Small intestine (tissue), 7 donors: ENCODE results near the gene PREX1. TPM values are rescaled to one million over a fixed set of nuclear protein-coding genes. Genes with fewer than 3 reads are reported as not detected.

Experiments
- DNase-seq, 2 donors: peaks; one replicate each; pipeline versions ENCODE4 v3.0.0 to v3.0.0-alpha.2; 2013
- FAIRE-seq: peaks from 2 replicates; lab custom pipeline; 2012; peaks lifted over from hg19 to GRCh38; lab: Jason Lieb, UNC
- H3K27ac ChIP-seq, 3 donors: one replicate each; pipeline ENCODE4 v1.5.1; 2013; ENCODE audit warnings: low read length in 2 of 3, mild to moderate bottlenecking in 2 of 3, control low read depth in 1 of 3, inconsistent platforms in 1 of 3, low read depth in 1 of 3, moderate library complexity in 1 of 3
- H3K27me3 ChIP-seq, 3 donors: one replicate each; pipeline ENCODE4 v1.6.1; 2013; ENCODE audit warnings: low read length in 3 of 3, inconsistent platforms in 1 of 3; ENCODE audit not compliant: control insufficient read depth in 3 of 3, insufficient read depth in 3 of 3
- H3K36me3 ChIP-seq, 3 donors: one replicate each; pipeline ENCODE4 v1.6.1; 2013; ENCODE audit warnings: low read length in 3 of 3, inconsistent platforms in 1 of 3, low read depth in 1 of 3, mild to moderate bottlenecking in 1 of 3, moderate library complexity in 1 of 3; ENCODE audit not compliant: control insufficient read depth in 3 of 3, insufficient read depth in 2 of 3
- H3K4me1 ChIP-seq, 3 donors: one replicate each; pipeline ENCODE4 v1.6.1; 2013; ENCODE audit warnings: low read length in 2 of 3, inconsistent platforms in 1 of 3, low read depth in 1 of 3, mild to moderate bottlenecking in 1 of 3, moderate library complexity in 1 of 3; ENCODE audit not compliant: control insufficient read depth in 3 of 3, insufficient read depth in 2 of 3
- H3K4me3 ChIP-seq, 3 donors: one replicate each; pipeline ENCODE4 v1.5.1; 2013; ENCODE audit warnings: low read length in 3 of 3, control low read depth in 1 of 3, inconsistent platforms in 1 of 3, low read depth in 1 of 3, mild to moderate bottlenecking in 1 of 3, moderate library complexity in 1 of 3
- H3K9me3 ChIP-seq, 2 donors: one replicate each; pipeline ENCODE4 v1.6.1; 2013; ENCODE audit warnings: low read depth in 1 of 2, low read length in 1 of 2; ENCODE audit not compliant: control insufficient read depth in 2 of 2, insufficient read depth in 1 of 2
- WGBS, 3 donors: extraction: QIAGEN DNeasy Blood & Tissue Kit; methylation state at CpG; one replicate each; pipeline ENCODE4 v1.1.7; 2013; 5-methylcytosine and 5-hydroxymethylcytosine counted together
- polyA plus RNA-seq, 4 donors: library from polyadenylated mRNA; stranded (reverse) in 3 of 4; unstranded in 1 of 4; fragments of 200-250 nt in 3 of 4; fragments of 120-200 nt in 1 of 4; gene quantifications; one replicate each; pipeline versions ENCODE4 v1.2.1 to v1.2.3, GENCODE V29; 2013
- donor health status: healthy with polysubstance abuse.
- donor health status: control.
- donor health status: control.
- donor health status: Bipolar disorder and iron deficiency.
- donor health status: healthy.

Gene PREX1
- polyA plus RNA-seq, 4 donors = 1.8 to 9.9 (median 8.0) TPM

GRCh38 chr20:48619126-48620101, 208.4 kb downstream of the PREX1 start:
- Histone ChIP-seq H3K9me3 (no peaks in the 10 kb centered on the region), H3K4me1 (peaks cover 0 to 16% (median 0%) of the 10 kb centered on the region in 3 donors), H3K27ac (no peak overlapping the region), H3K27me3 (no peaks in the 10 kb centered on the region), H3K4me3 (no peak overlapping the region), H3K36me3 (peaks cover 0 to 2% (median 0%) of the 10 kb centered on the region in 3 donors)
- no peak for FAIRE-seq
- DNase-seq = no peak
- WGBS, 3 donors = 61 to 76% (median 68%) methylated on average over 17 of the region's 17 CpGs

- Histone ChIP-seq H3K27ac (no peak overlapping the region), H3K27me3 (no peaks in the 10 kb centered on the region), H3K9me3 (no peaks in the 10 kb centered on the region), H3K36me3 (peaks cover 0 to 2% (median 0%) of the 10 kb centered on the region in 3 donors), H3K4me1 (peaks cover 0 to 16% (median 0%) of the 10 kb centered on the region in 3 donors), H3K4me3 (no peak overlapping the region)
- 77 to 87% (median 87%) methylated on average over 12 of the region's 12 CpGs for WGBS, 3 donors
- DNase-seq = no peak
- FAIRE-seq = no peak
Measured at GRCh38 chr20:48618631-48619030, 209.2 kb downstream of the PREX1 start.

DNA sequence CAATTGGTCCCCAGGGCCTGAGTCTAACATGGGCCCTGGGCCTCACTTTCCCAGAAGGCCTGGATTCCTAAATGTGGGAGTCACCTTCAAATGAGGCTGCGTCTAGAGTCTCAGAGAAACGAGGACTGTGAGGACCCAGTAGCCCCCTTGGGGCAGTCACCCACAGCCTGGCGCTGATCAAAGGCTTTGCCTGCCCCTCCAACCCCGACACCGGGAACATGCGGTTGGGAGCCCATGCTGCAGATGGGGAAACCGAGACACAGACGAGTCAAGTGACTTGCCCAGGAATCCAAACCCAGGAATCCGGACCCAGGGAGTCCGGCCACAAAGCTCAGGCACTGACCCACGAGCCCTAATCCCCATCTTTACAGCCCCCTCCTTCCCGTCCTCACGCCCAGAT, 209.7 kb downstream of the PREX1 start:
- Histone ChIP-seq H3K27ac (no peak overlapping the region), H3K4me3 (no peak overlapping the region), H3K27me3 (no peaks in the 10 kb centered on the region), H3K4me1 (peaks cover 0 to 16% (median 0%) of the 10 kb centered on the region in 3 donors), H3K9me3 (no peaks in the 10 kb centered on the region), H3K36me3 (peaks cover 0 to 2% (median 0%) of the 10 kb centered on the region in 3 donors)
- DNase-seq (no peak), FAIRE-seq (no peak)
- WGBS, 3 donors = 73 to 92% (median 75%) methylated on average over 13 of the region's 13 CpGs

- DNase-seq (no peak), FAIRE-seq (no peak)
- no peaks in the 10 kb centered on the region for H3K27me3 ChIP-seq
- H3K27ac ChIP-seq = no peak overlapping the region
- 69 to 83% (median 79%) methylated on average over 7 of the region's 7 CpGs for WGBS, 3 donors
- H3K4me3 ChIP-seq = no peak overlapping the region
- H3K4me1 ChIP-seq = peaks cover 0 to 16% (median 0%) of the 10 kb centered on the region in 3 donors
- H3K36me3 ChIP-seq = peaks cover 0 to 2% (median 0%) of the 10 kb centered on the region in 3 donors
- no peaks in the 10 kb centered on the region for H3K9me3 ChIP-seq
Measured at GRCh38 chr20:48617481-48617880, 210.3 kb downstream of the PREX1 start.

GRCh38 chr20:48616481-48616880, 211.3 kb downstream of the PREX1 start:
- Histone ChIP-seq H3K36me3 (peaks cover 0 to under 1% (median 0%) of the 10 kb centered on the region in 3 donors), H3K27me3 (no peaks in the 10 kb centered on the region), H3K9me3 (no peaks in the 10 kb centered on the region), H3K4me1 (peaks cover 0 to 13% (median 0%) of the 10 kb centered on the region in 3 donors), H3K27ac (no peak overlapping the region), H3K4me3 (no peak overlapping the region)
- FAIRE-seq (no peak), DNase-seq (no peak)
- WGBS, 3 donors = 77 to 90% (median 82%) methylated on average over 7 of the region's 7 CpGs

DNA sequence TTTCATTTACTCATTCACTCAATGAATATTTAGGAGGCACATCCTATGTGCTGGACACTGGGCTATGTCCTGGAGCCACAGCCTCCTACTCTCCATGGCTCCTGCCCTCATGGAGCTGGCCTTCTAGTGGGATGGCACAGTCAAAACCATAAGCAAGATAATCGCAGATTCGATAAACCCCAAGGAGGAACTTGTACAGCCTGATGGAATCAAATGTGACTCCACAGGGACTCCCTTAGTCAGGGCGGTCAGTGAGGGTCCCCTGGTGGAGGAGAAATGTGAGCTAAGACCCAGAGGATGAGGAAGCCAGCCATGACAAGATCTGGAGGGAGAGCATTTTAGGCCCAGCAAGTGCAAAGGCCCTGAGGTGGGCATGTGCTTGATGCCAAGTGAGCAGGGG, 211.9 kb downstream of the PREX1 start:
- no peak for DNase-seq
- Histone ChIP-seq H3K27ac (no peak overlapping the region), H3K27me3 (no peaks in the 10 kb centered on the region), H3K9me3 (no peaks in the 10 kb centered on the region), H3K4me1 (peaks cover 0 to 7% (median 0%) of the 10 kb centered on the region in 3 donors), H3K36me3 (no peaks in the 10 kb centered on the region), H3K4me3 (no peak overlapping the region)
- 72 to 95% (median 77%) methylated on average over 3 of the region's 3 CpGs for WGBS, 3 donors
- FAIRE-seq = no peak

DNA sequence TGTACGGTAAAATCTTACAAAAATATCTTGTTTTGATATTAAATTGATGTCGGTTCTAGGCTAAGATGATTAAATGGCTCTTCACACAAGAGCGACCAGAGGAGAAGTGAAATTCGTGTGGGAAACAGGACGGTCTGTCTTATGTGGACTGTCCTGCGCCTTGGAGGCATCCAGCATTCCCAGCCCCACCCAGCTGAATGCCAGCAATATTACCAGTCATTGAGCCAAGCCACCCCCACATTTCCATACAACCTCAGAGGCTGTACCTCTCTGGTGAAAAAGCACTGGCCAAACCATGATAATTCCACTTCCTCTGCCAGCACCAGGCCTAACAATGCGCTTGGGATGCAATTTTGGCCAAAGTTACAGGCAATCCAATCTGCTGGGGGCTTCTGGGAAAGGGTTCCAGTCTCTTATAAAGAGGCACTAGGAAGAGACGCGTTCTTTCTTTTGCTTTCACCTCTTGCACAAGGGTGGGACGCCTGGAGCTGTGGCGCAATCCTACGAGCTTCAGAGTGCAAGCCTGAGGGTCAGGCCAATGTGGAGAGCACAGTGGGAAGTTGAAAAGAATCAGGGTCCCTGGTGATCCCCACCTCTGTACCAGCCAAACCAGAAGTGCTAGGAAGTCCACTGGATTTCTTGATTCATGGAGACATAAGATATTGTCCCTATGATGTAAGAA, 213.1 kb downstream of the PREX1 start:
- no peak for DNase-seq
- Histone ChIP-seq H3K9me3 (no peaks in the 10 kb centered on the region), H3K4me1 (no peaks in the 10 kb centered on the region), H3K27ac (no peak overlapping the region), H3K36me3 (no peaks in the 10 kb centered on the region), H3K4me3 (no peak overlapping the region), H3K27me3 (no peaks in the 10 kb centered on the region)
- WGBS, 3 donors = 77 to 83% (median 80%) methylated on average over 12 of the region's 12 CpGs
- no peak for FAIRE-seq

DNA sequence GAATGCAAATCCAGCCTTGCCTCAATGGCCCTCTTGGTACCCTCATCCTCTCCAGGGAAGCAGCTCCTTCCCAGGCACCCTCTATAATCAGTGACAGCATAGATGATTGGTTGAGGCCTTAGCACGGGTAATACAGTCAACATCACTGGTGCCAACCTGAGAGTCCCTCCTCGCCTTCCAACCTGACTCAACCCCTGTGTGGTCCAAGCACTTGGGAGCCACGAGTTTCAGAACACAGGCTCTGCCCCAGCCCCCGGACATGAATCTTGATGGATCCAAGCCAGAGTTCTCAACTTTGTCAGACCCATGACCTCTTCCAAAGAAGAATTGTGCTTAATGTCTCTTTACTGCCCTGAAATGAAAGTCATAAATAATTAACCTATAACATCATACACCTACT, 213.9 kb downstream of the PREX1 start:
- H3K27me3 ChIP-seq = no peaks in the 10 kb centered on the region
- H3K4me3 ChIP-seq = no peak overlapping the region
- FAIRE-seq (no peak), DNase-seq (no peak)
- 33 to 58% (median 46%) methylated on average over 4 of the region's 4 CpGs for WGBS, 3 donors
- no peaks in the 10 kb centered on the region for H3K36me3 ChIP-seq
- no peaks in the 10 kb centered on the region for H3K9me3 ChIP-seq
- no peaks in the 10 kb centered on the region for H3K4me1 ChIP-seq
- H3K27ac ChIP-seq = no peak overlapping the region
